ENCODE data around the gene HIRIP3.

HIRIP3 gene

DNA sequence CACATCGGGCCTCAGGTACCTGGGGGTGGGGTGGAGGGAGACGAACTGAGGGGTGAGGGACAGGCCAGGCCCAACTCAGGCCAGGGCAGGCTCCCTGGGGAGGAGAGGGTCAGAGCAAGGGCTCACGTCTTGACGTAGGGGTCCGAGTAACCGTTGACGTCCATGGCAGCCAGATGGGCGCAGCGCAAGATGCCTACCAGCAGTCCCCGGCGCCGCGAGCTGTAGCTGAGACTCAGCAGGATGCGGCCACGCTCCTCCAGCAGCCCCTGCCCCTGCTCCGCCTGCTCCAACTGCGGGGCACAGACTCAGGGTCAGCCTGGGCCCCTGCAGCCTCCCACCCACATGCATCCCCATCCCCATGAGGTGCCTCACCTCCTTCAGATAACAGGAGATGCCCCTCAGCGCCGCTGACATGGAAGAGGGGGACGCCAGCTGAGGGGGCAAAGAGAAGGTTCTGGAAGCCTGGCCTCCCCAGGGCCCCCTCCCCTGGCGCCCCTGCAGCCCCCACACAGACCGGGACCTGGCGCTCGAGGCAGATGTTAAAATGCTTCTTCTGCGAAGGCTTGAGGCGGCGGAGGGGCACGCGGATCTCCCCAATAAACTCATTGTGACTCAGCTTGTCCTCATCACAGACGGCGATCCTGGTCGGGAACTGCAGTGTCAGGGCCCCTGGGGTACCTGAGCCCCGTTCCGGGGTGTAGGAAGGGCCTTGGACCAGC, 11.4 kb upstream of the HIRIP3 start:
- H3K4me3 ChIP-seq (ENCODE audit: low read depth, low read length): no peak overlapping the region
- DNase-seq (ENCODE audit: low read depth): no peak
- TF ChIP-seq POLR2A (IDR thresholded peaks at IDR 0.05; ENCODE audit: extremely low read depth, insufficient read length) (no peak), MYC (IDR thresholded peaks at IDR 0.05; ENCODE audit: low read depth, low read length) (no peak)
- TF ChIP-seq, protein P1, sequence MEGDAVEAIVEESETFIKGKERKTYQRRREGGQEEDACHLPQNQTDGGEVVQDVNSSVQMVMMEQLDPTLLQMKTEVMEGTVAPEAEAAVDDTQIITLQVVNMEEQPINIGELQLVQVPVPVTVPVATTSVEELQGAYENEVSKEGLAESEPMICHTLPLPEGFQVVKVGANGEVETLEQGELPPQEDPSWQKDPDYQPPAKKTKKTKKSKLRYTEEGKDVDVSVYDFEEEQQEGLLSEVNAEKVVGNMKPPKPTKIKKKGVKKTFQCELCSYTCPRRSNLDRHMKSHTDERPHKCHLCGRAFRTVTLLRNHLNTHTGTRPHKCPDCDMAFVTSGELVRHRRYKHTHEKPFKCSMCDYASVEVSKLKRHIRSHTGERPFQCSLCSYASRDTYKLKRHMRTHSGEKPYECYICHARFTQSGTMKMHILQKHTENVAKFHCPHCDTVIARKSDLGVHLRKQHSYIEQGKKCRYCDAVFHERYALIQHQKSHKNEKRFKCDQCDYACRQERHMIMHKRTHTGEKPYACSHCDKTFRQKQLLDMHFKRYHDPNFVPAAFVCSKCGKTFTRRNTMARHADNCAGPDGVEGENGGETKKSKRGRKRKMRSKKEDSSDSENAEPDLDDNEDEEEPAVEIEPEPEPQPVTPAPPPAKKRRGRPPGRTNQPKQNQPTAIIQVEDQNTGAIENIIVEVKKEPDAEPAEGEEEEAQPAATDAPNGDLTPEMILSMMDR (IDR thresholded peaks at IDR 0.05; ENCODE audit: low read depth, low read length): no peak
- TF ChIP-seq, protein P2, sequence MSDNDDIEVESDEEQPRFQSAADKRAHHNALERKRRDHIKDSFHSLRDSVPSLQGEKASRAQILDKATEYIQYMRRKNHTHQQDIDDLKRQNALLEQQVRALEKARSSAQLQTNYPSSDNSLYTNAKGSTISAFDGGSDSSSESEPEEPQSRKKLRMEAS (IDR thresholded peaks at IDR 0.05; ENCODE audit: low read depth, low read length): no peak

DNA sequence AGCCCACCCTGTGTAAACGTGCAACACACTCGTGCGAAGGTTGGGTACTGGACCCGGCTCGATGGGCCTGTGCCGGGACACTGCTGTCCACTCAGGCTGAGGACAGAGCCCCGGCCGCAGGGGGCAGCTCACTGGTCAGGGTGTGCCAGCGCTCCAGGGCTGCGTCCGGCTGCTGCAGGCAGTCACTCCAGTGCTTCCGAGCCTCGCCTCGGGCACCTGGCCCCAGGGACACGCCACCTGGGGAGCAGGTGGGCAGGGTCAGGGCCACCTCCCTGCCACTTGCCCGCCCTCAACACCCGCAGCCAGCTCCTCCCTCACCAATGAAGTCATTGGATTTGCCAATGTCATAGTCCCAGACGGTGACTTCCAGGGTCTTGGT, 10.7 kb upstream of the HIRIP3 start:
- TF ChIP-seq MYC (IDR thresholded peaks at IDR 0.05; ENCODE audit: low read depth, low read length) (no peak), POLR2A (IDR thresholded peaks at IDR 0.05; ENCODE audit: extremely low read depth, insufficient read length) (no peak)
- TF ChIP-seq, protein P1 (IDR thresholded peaks at IDR 0.05; ENCODE audit: low read depth, low read length): no peak
- TF ChIP-seq, protein P2 (IDR thresholded peaks at IDR 0.05; ENCODE audit: low read depth, low read length): no peak

DNA sequence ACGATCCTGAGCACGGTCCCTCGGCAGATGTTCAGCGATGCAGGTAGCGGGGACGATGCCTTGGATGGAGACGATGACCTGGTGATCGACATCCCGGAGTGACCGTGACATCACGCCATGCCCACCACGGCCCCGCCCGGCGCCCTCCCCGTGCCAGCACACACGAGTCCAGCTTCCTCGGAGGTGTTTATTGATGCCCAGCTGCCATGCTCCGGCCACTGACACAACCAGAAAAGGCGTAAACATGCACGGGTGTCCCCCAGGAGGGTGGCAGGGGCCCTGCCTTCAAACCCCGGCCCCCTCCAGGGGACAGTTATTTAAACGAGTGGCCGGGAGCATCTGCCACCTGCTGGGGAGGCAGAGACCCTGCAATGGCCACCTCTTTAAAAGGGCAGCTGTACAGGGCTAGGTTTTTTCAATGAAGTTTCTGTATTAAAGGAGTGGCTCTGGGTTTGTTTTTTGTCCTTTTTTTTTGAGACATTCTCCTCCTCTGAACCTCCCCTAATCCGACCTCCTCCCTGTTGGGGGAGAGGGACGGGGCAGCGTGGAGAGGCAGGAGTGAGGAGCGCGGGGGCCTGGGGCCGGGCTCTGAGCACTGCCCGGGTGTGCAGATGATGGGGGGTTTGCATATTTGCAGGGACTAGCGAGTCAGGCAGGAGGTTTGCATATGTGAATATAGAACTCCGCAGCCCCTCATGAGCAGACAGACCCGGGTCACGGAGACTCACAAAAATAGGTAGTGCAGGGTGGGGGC, 10.1 kb upstream of the HIRIP3 start:
- TF ChIP-seq, protein P1 (IDR thresholded peaks at IDR 0.05; ENCODE audit: low read depth, low read length): peak; percentile 75
- TF ChIP-seq, protein P2 (IDR thresholded peaks at IDR 0.05; ENCODE audit: low read depth, low read length): no peak
- peak; percentile 52 for DNase-seq (ENCODE audit: low read depth)
- no peak overlapping the region for H3K4me3 ChIP-seq (ENCODE audit: low read depth, low read length)

More for the DNA sequence above, 10.7 kb upstream of the HIRIP3 start:
- no peak overlapping the region for H3K4me3 ChIP-seq (ENCODE audit: low read depth, low read length)
- no peak for DNase-seq (ENCODE audit: low read depth)

DNA sequence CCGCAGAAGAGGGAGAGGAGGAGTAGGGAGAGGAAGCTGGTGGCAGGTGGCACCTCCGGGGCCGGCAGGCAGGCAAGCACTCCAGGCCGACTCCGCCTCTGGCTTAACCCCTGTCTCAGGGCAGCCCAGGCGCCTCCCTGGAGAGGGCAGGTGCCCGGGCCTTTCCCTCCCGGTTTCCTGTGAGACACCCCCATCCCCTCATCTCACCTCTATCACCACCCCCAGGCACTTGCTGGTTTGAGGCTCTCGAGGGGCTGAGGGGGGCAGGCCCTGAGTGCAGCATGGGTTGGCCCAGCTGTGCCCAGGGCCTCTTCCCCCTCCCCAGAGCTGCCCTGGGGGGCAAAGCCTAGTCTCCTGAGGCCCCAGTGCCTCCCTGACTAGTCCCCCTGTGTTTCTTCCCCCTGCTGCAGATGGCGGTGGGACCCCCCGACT, 9.4 kb upstream of the HIRIP3 start:
- TF ChIP-seq, protein P1 (IDR thresholded peaks at IDR 0.05; ENCODE audit: low read depth, low read length): no peak
- TF ChIP-seq MYC (IDR thresholded peaks at IDR 0.05; ENCODE audit: low read depth, low read length) (no peak), POLR2A (IDR thresholded peaks at IDR 0.05; ENCODE audit: extremely low read depth, insufficient read length) (no peak)
- TF ChIP-seq, protein P2 (IDR thresholded peaks at IDR 0.05; ENCODE audit: low read depth, low read length): no peak
- DNase-seq (ENCODE audit: low read depth): no peak
- no peak overlapping the region for H3K4me3 ChIP-seq (ENCODE audit: low read depth, low read length)

DNA sequence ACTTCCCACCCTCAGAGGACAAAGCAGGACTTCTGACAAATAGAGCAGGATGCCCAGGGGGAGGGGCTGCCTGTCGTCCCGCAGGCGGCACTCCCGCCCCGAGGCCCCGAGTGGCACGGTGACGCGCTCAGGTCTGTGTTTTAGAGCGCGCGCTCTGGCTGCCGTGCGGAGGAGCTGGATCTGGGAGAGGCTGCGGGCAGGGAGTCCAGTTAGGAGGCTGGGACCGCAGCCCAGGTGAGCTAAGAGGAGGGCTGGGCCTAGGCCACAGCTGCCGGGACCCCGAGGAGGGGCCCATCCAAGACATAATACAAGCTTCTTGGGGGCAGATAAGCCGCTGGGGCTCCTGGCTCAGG, 9.0 kb upstream of the HIRIP3 start:
- TF ChIP-seq, protein P2 (IDR thresholded peaks at IDR 0.05; ENCODE audit: low read depth, low read length): no peak
- TF ChIP-seq POLR2A (IDR thresholded peaks at IDR 0.05; ENCODE audit: extremely low read depth, insufficient read length): no peak
- no peak for TF ChIP-seq MYC (IDR thresholded peaks at IDR 0.05; ENCODE audit: low read depth, low read length)
- TF ChIP-seq, protein P1 (IDR thresholded peaks at IDR 0.05; ENCODE audit: low read depth, low read length): no peak
- DNase-seq (ENCODE audit: low read depth): no peak
- H3K4me3 ChIP-seq (ENCODE audit: low read depth, low read length): no peak overlapping the region
